Stimulated activated CD8-positive, alpha-beta memory T cell treated with anti-CD3 and anti-CD28 coated beads, Interleukin-4, amount 100 ng/mL, for 4 hours (primary cell): Measurements from ENCODE around the gene WIPF2.

Source experiments
- DNase-seq, 2 donors: peaks; one replicate each; pipeline ENCODE4 v3.0.0-alpha.2; 2020; ENCODE audit warnings: low read depth in 2 of 2, low spot score in 1 of 2

The WIPF2 gene

DNA sequence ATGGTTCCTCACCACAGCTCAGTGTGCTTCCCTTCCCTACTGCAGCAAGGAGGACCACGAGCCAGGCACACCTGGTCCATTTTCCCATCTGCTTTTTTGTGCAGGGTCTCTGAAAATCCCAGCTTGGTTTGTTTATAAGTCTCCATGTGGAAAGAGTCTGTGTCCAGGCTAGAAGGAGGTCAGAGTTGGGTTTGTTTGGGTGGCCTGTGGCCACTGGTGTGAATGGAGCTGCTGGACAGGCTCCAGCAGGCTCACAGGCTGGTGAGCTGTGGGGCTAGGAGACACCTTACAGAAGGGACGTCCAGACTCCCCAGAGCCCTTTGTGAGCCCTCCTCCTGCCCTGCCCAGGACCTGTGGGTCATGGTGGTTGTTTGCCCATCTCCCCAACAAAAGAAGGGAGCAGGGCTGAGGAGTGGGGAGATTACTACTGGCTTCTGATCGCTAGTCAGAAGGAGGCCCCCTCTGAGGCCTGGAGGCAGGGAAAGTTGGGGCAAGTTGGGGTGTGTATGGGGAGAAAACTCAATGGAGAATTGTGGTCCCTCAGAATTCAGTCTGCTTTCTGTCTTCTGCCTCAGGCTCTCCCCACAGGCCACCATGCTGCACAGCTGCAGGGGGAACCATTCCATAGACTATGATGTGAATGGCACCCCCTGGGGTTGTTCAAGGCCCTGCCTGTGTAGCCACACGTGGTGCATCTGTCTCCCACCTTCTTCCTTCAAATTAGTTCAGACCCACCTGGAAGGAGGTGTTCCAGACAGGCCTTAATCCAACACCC, 94.0 kb downstream of the WIPF2 start:
- DNase-seq = no peak

DNA sequence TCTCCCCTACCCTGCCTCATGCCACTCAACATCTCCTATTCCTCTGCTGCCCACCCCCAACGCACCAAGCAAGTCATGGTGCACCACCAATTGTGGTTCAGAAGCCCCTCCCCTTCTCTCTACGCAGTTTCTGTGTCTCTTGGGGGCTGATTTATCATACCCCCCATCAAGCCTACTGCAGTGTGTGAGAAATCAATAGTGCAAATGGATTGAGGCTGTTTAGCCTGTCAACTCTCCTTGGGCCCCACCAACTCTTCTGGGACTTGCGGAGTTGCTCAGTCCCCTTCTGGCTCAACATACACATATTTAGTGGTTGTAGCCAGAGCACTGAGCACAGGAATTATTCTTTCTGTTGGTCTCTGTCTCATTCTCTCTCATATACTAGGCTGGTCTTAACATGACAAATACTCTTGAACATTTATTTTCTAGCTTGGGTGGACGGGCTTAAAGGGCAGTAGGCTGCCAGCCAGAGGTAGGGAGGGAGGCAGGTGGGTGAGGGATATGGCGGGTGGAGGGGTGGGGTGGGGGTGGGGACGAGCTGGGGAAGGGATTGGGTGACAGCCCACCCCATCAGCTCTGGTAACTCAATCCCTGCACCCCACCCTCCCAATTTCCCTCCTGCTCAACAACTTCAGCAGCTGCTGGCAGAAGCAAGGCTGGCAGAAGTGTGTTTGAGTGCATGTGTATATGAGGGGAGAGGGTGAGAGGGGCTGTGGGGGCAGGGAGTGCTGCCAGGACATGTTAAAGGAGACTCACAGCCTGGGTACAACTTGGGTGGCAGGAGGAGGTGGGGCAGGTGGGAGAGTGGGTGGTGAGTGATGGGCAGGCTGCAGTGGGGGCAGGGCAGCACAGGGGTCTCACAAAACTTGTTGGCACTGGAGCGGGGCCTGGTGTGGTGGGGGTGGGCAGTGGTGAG, 94.8 kb downstream of the WIPF2 start:
- DNase-seq = no peak

GRCh38 chr17:40314584-40314956, 95.5 kb downstream of the WIPF2 start:
- DNase-seq = peak; percentile 77 to 89

GRCh38 chr17:40315206-40315605, 96.1 kb downstream of the WIPF2 start:
- DNase-seq = no peak

DNA sequence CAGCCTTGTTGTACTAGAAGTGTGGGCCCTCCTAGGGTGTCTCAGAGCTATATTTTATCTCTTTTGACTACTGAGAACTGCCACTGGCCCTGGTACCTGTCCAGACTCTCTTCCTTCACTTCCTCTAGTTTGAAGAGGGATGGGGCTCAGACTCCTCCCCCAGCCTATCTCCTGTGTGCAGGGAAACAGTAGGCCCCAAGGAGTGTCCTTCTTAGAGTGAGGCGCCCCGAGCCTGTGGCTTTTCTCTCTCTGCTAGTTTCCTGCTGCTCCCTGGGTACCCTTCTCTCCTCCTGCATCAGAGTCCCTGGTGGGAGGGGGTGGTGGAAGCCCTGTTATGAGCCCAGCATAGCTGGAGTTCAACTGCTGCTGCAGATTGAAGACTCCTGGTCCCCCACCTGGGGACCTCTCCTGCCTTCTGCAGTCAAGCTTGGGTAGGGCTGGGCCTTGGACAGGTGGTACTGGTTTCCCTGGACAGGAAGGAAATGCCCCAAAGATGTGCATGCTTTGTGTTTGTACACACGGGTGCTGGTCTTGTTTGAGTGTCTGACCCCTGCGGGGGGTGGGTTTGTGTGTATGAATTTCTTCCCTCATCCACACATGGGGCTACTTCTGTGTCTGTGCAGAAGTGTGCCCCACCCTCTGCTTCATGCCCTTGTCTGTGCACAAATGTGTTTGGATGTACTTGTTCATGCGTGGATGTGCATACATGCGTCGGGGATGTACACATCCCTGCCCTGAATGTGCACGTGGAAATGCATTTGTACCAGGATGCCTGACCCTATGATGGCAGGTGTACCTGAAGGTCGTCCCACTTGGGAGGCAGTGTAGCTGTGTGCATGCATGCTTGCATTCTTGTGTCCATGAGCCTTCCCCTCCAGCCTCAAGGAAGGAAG, 96.8 kb downstream of the WIPF2 start:
- no peak for DNase-seq

GRCh38 chr17:40316571-40317344, 97.7 kb downstream of the WIPF2 start:
- DNase-seq = no peak

DNA sequence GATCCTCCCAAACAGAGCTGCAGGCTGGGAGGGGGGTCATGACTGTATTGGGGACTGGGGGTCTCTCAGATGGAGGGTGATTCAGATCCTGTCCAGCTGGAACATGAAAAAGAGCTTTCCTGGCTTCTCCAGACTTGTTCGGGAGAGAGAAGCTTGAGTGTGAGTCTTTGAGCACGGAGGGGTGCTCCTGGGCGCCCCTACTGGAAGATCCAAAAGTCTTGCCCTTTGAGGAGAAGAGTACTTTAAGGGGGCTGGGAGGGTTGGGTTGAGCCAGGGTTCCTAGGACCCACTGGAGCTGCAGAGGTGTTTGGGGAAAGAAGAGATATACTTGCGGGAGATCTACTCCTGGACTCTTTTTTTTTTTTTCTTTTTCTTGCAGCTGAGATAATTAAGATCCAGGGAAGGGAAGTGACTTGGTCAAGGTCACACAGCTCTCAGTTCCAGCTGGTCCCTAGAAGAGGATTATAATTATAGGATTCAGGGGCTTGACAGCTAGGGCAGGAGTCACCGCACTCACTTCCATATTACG, 98.3 kb downstream of the WIPF2 start:
- DNase-seq = no peak

- DNase-seq = peak; percentile 80 to 89
Measured at GRCh38 chr17:40317880-40318829, 99.1 kb downstream of the WIPF2 start.

DNA sequence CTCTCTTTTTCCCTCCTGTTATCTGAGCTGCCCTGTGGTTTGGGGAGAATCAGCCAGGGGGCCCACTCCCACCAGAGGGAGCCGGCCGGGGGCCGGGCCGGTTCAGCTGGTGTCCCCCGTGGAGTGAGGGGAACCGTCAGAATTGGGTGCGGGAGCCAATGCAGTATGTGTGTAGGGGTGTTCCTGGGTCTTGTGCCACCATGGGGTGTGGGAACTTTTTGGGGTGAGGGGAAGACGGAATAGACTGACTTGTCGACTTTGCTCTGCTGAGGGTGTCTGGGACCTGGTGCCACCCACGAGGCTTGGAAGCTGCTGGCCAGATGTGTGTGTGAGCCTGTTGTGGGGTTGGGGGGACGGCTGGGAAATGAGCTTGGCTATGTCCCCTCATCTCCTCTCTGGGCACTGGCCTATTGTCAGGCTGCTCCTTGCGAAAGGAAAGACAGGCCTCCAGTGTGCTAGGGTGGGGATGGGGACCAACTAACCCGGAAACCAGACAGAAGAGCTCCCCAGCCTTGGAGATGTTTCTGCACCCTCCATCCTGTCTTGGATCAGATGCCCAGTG, 99.8 kb downstream of the WIPF2 start:
- DNase-seq = no peak

- DNase-seq = peak; percentile 70 to 73
Measured at GRCh38 chr17:40319651-40320540, 100.8 kb downstream of the WIPF2 start.

GRCh38 chr17:40320756-40321523, 101.8 kb downstream of the WIPF2 start:
- DNase-seq = no peak

DNA sequence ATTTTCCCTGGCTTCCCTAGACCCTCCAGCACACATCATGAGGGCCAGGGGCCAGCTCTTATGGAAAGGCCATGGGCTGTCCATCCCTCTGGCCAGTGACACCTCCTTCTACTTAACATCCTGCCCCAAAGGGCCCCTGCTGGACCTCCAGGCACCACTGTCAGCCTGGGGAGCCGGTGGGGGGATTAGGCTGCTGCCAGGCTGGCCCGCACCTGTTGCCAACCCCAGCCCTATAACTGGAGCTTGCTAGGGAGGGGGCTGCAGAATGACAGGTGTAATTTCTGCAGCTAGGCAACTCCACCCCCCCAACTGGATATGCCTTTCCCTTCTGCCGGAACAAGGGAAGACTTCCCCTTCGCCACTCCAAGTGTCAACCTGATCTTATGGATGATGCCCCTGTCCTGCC, 102.4 kb downstream of the WIPF2 start:
- no peak for DNase-seq

DNA sequence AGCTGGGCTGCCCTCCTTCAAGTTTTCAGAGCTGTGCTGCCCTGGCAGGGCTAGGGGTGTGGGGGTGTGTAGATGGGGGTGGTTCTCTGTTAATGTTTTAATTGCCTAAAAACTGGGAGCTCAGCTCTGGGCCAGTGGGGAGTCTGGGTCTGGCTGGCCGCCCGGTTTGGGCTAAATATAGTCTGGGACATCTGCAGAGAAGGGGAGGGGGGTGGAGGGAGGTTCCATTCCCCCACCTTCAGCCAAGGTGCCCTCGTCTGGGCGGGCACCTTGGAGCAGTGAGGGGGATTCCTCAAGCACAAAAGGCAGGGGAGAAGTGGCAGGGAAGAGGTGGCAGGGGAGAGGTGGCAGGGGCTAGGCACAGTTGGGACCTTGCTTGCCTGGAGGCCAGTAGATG, 102.9 kb downstream of the WIPF2 start:
- no peak for DNase-seq

DNA sequence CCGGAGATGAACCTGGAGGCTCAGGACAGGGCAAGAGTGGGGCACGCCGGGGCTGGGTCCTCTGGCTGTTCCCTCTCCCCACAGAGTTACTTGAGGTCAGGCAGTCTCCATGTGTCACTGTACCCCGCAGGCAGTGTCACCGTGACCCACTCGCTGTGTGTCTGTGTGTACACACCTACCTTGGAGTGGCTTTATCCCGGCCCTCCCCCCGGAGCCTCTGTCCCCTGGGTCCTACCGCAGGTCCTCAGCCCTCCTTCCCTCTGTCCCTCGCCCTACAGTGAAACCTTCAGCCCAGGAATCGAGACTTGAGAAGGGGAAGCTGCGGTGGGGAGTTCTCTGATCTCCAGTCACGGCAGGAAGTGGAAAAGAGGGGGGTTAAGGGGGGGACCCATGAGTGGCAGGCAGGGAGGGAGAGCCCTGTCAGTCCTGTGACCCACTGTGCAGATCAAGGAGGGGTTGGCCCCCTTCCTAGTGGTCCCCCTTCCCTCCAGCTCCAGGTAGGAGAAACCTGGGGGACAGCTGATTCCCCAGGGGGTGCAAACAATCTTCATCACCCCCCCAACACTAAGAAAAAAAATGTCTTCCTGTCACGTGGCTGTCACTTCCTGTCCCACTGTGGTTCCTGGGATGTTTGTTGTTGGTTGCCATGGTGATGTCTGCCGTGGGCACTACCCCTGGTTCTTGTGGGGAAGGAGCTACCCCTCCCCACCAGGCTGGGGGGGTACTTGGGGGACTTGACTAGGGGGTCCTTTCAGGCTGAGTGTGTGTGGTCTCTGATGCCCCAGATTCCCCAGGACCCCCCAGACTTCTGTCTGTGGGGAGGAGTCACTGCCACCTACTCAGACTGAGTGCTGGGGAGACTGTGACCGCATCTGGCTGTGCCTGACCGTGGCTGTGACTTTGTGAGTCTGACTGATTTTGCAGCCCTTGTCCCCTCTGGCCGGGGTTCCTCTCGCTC, 103.5 kb downstream of the WIPF2 start:
- peak; percentile 67 to 77 for DNase-seq

GRCh38 chr17:40323391-40324381, 104.6 kb downstream of the WIPF2 start:
- peak; percentile 56 to 73 for DNase-seq
